ENCODE measurements around the gene EDAR. TPM values are rescaled to one million over a fixed set of nuclear protein-coding genes. Genes with fewer than 3 reads are reported as not detected.

EDAR gene
- polyA plus RNA-seq, 1 of the 3 experiments (the other 2 are of a cell fraction): not detected

GRCh38 chr2:108925286-108925685 lies 63.7 kb downstream of the EDAR start:
- CTCF ChIA-PET: no interaction called here
- H3K9me3 ChIP-seq: no peaks in the 10 kb centered on the region
- POLR2A ChIA-PET: no interaction called here
- H3K9ac ChIP-seq: no peak overlapping the region
- no peaks in the 10 kb centered on the region for H3K36me3 ChIP-seq (replicated peaks in 1 of 2; ENCODE audit: control insufficient read depth in 1 of 2, insufficient read depth in 2 of 2, low read length in 1 of 2)
- DNase-seq: no peak
- no peaks in the 10 kb centered on the region for H3K9me2 ChIP-seq
- no peaks in the 10 kb centered on the region for H3F3A ChIP-seq (replicated peaks; ENCODE audit: insufficient read depth)
- H3K27ac ChIP-seq (ENCODE audit: low read depth in 2 of 2, low read length in 1 of 2): no peak overlapping the region
- no peaks in the 10 kb centered on the region for H3K79me2 ChIP-seq (ENCODE audit: insufficient read depth)
- H3K4me1 ChIP-seq (ENCODE audit: control insufficient read depth in 1 of 2, insufficient read depth in 2 of 2, low read depth in 1 of 2, low read length in 1 of 2): no peaks in the 10 kb centered on the region; a peak in 1 of 4 replicates
- no peak overlapping the region for H2AFZ ChIP-seq (ENCODE audit: low read depth)
- WGBS (ENCODE audit: low lambda C conversion rate): 51% methylated on average over 3 of the region's 6 CpGs
- H3K27me3 ChIP-seq (ENCODE audit: insufficient read depth): no peaks in the 10 kb centered on the region; the same call in 1 of the 2 replicates
- H3K4me3 ChIP-seq (ENCODE audit: low read depth in 2 of 2, low read length in 1 of 2): no peak overlapping the region
- H3K4me2 ChIP-seq: no peak overlapping the region
- no peaks in the 10 kb centered on the region for H4K20me1 ChIP-seq (ENCODE audit: insufficient read depth)
- TF ChIP-seq GABPA (IDR thresholded peaks at IDR 0.05; ENCODE audit: low read depth): no peak
- no peak for TF ChIP-seq CTCF (IDR thresholded peaks at IDR 0.05)
- no peak for TF ChIP-seq TEAD4 (IDR thresholded peaks at IDR 0.05; ENCODE audit: borderline replicate concordance, insufficient read depth)
- TF ChIP-seq RCOR1 (IDR thresholded peaks at IDR 0.05; ENCODE audit: low read length): no peak
- no peak for TF ChIP-seq NRF1 (IDR thresholded peaks at IDR 0.05; ENCODE audit: low read depth, low read length)
- TF ChIP-seq EP300 (IDR thresholded peaks at IDR 0.05; ENCODE audit: borderline replicate concordance in 1 of 2, low read depth in 1 of 2, low read length in 1 of 2): no peak
- TF ChIP-seq RXRA (IDR thresholded peaks at IDR 0.05; ENCODE audit: borderline replicate concordance, low read depth): no peak
- no peak for TF ChIP-seq TAF1 (IDR thresholded peaks at IDR 0.05; ENCODE audit: borderline replicate concordance, low read depth, low read length)
- no peak for TF ChIP-seq MXI1 (IDR thresholded peaks at IDR 0.05; ENCODE audit: low read depth, low read length)
- TF ChIP-seq SMC3 (IDR thresholded peaks at IDR 0.05; ENCODE audit: low read depth, low read length): no peak
- TF ChIP-seq EZH2phosphoT487 (IDR thresholded peaks at IDR 0.05; ENCODE audit: borderline replicate concordance, low read depth): no peak
- TF ChIP-seq PBX3 (IDR thresholded peaks at IDR 0.05): no peak
- no peak for TF ChIP-seq FOSL2 (IDR thresholded peaks at IDR 0.05; ENCODE audit: borderline replicate concordance, low read depth)

GRCh38 chr2:108924580-108925251 lies 64.3 kb downstream of the EDAR start:
- no peaks in the 10 kb centered on the region for H3K9me3 ChIP-seq
- H3K9me2 ChIP-seq: no peaks in the 10 kb centered on the region
- no peak for DNase-seq
- H3K27ac ChIP-seq (ENCODE audit: low read depth in 2 of 2, low read length in 1 of 2): no peak overlapping the region
- no peaks in the 10 kb centered on the region; the same call in 1 of the 2 replicates for H3K27me3 ChIP-seq (ENCODE audit: insufficient read depth)
- H3K4me2 ChIP-seq: no peak overlapping the region
- no peak overlapping the region for H3K4me3 ChIP-seq (ENCODE audit: low read depth in 2 of 2, low read length in 1 of 2)
- 67% methylated on average over 13 of the region's 14 CpGs for WGBS (ENCODE audit: low lambda C conversion rate)
- CTCF ChIA-PET: no interaction called here
- H3K79me2 ChIP-seq (ENCODE audit: insufficient read depth): no peaks in the 10 kb centered on the region
- no peaks in the 10 kb centered on the region for H3K36me3 ChIP-seq (replicated peaks in 1 of 2; ENCODE audit: control insufficient read depth in 1 of 2, insufficient read depth in 2 of 2, low read length in 1 of 2)
- POLR2A ChIA-PET: no interaction called here
- TF ChIP-seq NRF1 (IDR thresholded peaks at IDR 0.05; ENCODE audit: low read depth, low read length) (no peak), GATA2 (CRISPR knock-in tag; IDR thresholded peaks at IDR 0.05) (no peak), MEF2A (IDR thresholded peaks at IDR 0.05; ENCODE audit: borderline replicate concordance, low read depth) (no peak), TAF1 (IDR thresholded peaks at IDR 0.05; ENCODE audit: borderline replicate concordance, low read depth, low read length) (no peak), IRF3 (IDR thresholded peaks at IDR 0.05; ENCODE audit: low read depth, low read length) (no peak)
- no peaks in the 10 kb centered on the region for H3F3A ChIP-seq (replicated peaks; ENCODE audit: insufficient read depth)
- no peak overlapping the region for H3K9ac ChIP-seq
- no peak overlapping the region for H2AFZ ChIP-seq (ENCODE audit: low read depth)
- H4K20me1 ChIP-seq (ENCODE audit: insufficient read depth): no peaks in the 10 kb centered on the region
- no peaks in the 10 kb centered on the region; a peak in 1 of 4 replicates for H3K4me1 ChIP-seq (ENCODE audit: control insufficient read depth in 1 of 2, insufficient read depth in 2 of 2, low read depth in 1 of 2, low read length in 1 of 2)
